Activated naive CD4-positive, alpha-beta T cell treated with Interleukin-2 at 50 U/mL for 16 hours (primary cell): ENCODE measurements around the gene TECPR1.
"Not testable (repeated sequence)": the region's sequence is repeated elsewhere in the genome, so short reads cannot be mapped to it uniquely, and the experiment has no call there.

Experiments
- DNase-seq: peaks from one replicate; pipeline ENCODE4 v3.0.0-alpha.2; 2020

TECPR1 gene

GRCh38 chr7:98223898-98224700 lies 27.9 kb downstream of the TECPR1 start:
- DNase-seq: no peak

GRCh38 chr7:98223351-98223897 lies 28.6 kb downstream of the TECPR1 start:
- DNase-seq: no peak

GRCh38 chr7:98222533-98223195 lies 29.4 kb downstream of the TECPR1 start:
- DNase-seq: no peak

GRCh38 chr7:98221611-98222532 lies 30.2 kb downstream of the TECPR1 start:
- DNase-seq: no peak

GRCh38 chr7:98219382-98219781 lies 32.6 kb downstream of the TECPR1 start:
- not testable (repeated sequence) for DNase-seq

- no peak for DNase-seq
Observed at GRCh38 chr7:98217623-98218582, 34.1 kb downstream of the TECPR1 start.

- no peak for DNase-seq
Observed at GRCh38 chr7:98216941-98217622, 35.0 kb downstream of the TECPR1 start.

GRCh38 chr7:98215561-98216495 lies 36.2 kb downstream of the TECPR1 start:
- DNase-seq: no peak

GRCh38 chr7:98214811-98215321 lies 37.2 kb downstream of the TECPR1 start:
- no peak for DNase-seq

GRCh38 chr7:98213888-98214810 lies 37.9 kb downstream of the TECPR1 start:
- DNase-seq: no peak

- no peak for DNase-seq
Observed at GRCh38 chr7:98213296-98213887, 38.6 kb downstream of the TECPR1 start.

- no peak for DNase-seq
Observed at GRCh38 chr7:98212532-98213041, 39.4 kb downstream of the TECPR1 start.

GRCh38 chr7:98211676-98212531 lies 40.1 kb downstream of the TECPR1 start:
- DNase-seq: no peak

- peak; percentile 37 for DNase-seq
Observed at GRCh38 chr7:98211221-98211675, 40.8 kb downstream of the TECPR1 start, which contains the start of gene BHLHA15. Gene BHLHA15 (plus strand): TSS chr7:98211439. CDS start chr7:98212310, 871 bp downstream.

- no peak for DNase-seq
Observed at GRCh38 chr7:98210513-98211220, 41.4 kb downstream of the TECPR1 start.
